Stimulated activated CD8-positive, alpha-beta memory T cell treated with anti-CD3 and anti-CD28 coated beads, Interleukin-12 subunit alpha, Interleukin-12 subunit beta, amount 100 ng/mL, for 24 hours (primary cell): ENCODE measurements around the gene HPD.

Experiments
- DNase-seq: peaks from one replicate; pipeline ENCODE4 v3.0.0-alpha.2; 2020; ENCODE audit errors: extremely low read depth

Gene HPD

DNA sequence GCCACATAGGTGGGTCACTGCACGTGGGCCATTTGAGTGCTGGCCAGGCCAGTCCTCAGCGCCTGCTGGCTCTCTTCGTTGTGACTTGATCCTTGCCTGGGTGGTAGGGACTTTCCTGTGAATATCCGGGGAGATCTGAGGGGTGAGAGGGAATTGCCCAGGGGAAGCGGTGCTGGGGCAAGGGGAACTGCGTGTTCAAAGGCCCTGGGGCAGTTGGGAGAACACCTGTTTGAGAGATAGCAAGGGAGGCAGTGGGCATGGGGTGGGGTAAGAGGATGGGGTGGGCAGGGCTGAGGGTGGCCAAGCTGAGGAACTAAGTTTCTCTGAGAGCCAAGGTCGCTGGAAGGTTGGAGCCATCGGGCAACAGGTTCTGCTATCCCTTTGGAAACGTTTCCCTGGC is 29.8 kb downstream of the HPD start:
- no peak for DNase-seq

DNA sequence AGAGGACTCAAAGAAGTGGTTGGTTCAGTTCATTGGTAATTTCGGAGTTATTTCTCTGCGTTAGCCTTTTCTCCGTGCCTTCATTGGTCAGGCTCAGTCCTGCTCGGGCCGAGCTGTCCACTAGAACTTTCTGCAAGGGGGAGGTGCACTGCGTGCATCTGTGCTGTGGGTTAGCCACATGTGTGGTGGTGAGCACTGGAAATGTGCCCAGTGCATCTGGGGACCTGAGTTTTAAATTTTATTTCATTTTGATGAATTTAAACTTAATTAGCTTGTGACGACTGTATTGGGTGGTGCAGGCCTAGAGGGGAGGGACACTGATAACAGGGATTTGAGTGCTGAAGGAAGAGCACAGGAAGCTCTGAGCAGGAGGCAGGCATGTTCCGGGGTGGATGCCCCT is 30.4 kb downstream of the HPD start:
- DNase-seq: no peak

DNA sequence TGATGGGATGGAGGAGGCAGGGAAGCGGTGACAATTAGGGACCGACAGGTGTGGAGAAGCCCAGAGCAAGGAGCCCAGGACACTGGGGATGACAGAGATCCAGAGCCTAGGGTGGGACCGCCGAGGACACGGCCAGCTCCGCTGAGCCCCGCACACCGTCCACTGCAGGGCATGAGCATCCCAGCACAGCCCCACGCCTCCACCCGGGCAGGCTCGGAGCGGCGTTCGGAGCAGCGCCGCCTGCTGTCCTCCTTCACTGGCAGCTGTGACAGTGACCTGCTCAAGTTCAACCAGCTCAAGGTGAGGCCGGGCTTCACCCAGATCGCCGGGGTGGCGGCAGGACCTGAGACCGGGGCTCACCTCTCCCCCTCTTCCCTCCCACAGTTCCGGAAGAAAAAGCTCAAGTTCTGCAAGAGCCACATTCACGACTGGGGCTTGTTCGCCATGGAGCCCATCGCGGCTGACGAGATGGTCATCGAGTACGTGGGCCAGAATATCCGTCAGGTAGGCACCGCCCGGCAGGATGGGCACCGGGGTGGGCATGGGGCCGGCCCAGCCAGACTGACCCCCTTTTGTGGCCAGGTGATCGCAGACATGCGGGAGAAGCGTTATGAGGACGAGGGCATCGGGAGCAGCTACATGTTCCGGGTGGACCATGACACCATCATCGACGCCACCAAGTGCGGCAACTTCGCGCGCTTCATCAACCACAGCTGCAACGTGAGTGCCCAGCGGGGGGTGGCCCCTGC is 31.1 kb downstream of the HPD start:
- no peak for DNase-seq

DNA sequence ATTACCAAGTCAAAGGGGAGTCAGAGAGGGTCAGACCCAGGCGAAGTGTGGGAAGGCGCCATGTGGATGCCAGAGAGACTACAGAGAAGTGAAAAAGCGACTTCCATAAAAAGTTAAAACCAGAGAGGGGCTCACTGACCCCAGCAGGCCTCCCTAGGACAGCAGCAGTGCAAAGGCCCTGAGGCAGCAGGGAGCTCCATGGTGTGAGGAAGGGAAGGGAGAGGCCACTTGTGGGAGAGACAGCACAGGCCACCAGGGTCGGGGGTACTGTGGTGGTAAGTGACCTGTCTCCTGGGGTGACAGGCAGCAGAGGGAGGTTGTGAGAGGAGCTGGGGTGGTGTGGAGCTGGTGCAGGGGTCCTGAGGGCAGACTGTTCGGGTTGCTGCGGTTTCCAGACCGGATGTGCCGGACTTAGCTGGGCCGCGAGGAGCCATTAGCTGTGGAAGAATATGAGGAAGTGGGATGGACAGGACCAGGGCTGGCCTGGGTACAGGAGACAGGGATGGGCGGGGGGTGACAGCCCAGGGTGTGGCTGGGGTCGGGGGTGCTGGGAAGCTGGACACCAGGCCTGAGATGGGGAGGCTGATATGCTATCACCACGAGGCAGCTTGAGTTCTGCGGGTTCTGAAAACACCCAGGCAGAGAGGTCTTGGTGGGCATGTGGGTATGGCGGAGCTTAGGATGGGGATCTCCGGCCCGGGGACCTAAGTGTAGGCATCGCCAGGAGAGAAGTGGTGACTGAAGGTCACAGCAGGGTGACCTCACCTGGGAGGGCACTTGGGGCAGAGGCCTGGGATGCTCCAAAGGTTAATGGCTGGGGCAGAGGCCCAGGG is 32.1 kb downstream of the HPD start:
- no peak for DNase-seq

DNA sequence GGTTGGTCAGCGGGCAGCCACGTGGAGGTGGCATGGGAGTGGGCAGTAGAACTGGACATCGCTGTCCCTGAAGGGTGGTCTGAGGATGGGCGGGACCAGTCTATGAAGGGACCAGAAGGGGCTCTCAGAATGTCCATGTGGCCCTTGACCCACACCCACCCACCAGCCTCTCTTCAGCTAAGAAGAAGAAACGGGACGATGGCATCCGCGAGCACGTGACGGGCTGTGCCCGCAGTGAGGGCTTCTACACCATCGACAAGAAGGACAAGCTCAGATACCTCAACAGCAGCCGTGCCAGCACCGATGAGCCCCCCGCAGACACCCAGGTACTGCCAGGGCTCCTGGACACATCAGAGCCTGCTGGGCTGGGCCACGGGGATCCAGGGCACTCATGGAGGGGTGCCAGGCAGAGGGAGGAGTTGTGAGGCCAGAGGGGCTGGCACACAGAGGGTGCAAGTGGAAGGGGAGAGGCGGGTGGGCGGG is 33.6 kb downstream of the HPD start:
- no peak for DNase-seq

DNA sequence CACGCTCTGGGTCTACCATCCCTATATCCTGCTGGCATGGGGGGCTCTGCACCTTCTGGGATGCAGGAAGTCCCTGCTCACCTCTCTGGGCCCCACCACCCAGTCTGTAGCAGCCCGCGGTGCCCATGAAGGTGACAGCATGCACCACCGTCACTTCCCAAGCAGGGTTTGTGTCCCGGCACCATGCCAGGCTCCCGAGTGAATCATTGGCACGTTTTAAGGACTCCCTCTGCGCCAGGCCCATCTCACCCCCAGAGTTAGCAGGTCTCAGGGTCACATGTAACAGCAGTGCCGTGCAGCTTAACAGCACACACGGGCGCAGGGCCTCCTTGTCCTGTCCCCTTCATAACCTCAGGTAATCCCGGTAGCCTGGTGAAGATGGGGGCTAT is 34.9 kb downstream of the HPD start:
- DNase-seq: no peak

DNA sequence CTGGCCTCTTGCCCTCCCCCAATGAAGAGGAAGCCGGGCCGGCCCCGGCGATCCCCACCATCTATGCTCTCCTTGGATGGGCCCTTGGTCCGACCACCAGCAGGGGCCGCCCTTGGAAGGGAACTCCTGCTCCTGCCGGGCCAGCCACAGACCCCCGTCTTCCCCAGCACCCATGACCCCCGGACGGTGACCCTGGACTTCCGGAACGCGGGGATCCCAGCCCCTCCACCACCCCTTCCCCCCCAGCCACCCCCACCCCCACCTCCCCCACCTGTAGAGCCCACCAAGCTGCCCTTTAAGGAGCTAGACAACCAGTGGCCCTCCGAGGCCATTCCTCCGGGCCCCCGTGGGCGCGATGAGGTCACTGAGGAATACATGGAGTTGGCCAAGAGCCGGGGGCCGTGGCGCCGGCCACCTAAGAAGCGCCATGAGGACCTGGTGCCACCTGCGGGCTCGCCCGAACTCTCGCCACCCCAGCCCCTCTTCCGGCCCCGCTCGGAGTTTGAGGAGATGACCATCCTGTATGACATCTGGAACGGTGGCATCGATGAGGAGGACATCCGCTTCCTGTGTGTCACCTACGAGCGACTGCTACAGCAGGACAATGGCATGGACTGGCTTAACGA is 35.4 kb downstream of the HPD start:
- no peak for DNase-seq

DNA sequence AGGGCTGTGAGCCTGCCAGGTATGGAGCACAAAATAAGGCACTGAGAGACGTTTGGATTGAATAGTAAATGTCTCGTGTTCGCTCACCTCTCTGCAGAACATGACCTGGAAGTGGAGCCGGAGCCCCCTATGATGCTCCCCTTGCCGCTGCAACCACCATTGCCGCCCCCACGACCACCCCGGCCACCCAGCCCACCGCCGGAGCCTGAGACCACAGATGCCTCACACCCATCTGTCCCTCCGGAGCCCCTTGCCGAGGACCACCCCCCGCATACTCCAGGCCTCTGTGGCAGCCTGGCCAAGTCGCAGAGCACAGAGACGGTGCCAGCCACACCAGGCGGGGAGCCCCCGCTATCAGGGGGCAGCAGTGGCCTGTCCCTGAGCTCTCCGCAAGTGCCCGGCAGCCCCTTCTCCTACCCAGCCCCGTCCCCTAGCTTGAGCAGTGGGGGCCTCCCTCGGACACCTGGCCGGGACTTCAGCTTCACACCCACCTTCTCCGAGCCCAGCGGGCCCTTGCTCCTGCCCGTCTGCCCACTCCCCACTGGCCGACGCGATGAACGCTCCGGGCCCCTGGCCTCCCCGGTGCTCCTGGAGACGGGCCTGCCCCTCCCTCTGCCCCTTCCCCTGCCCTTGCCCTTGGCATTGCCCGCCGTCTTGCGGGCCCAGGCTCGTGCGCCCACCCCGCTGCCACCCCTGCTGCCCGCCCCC is 36.1 kb downstream of the HPD start:
- no peak for DNase-seq

DNA sequence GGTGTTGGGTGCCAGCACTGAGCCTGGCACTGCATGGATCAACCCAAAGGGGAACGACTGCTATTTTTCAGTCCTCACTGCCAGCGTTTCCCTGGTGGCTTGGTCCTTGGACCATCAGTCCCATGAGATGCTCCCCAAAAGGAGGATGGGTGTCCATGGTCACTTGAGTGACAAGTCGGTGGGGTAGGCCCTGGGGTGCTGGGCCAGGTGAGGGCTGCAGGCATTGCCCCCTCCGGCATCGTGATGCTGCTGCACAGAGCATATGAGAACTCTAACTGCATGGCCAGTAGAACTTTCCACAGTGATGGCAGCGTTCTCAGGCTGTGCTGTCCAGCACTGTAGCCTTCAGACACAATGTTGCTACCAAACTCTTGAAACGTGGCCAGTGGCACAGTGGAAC is 38.6 kb downstream of the HPD start:
- no peak for DNase-seq

DNA sequence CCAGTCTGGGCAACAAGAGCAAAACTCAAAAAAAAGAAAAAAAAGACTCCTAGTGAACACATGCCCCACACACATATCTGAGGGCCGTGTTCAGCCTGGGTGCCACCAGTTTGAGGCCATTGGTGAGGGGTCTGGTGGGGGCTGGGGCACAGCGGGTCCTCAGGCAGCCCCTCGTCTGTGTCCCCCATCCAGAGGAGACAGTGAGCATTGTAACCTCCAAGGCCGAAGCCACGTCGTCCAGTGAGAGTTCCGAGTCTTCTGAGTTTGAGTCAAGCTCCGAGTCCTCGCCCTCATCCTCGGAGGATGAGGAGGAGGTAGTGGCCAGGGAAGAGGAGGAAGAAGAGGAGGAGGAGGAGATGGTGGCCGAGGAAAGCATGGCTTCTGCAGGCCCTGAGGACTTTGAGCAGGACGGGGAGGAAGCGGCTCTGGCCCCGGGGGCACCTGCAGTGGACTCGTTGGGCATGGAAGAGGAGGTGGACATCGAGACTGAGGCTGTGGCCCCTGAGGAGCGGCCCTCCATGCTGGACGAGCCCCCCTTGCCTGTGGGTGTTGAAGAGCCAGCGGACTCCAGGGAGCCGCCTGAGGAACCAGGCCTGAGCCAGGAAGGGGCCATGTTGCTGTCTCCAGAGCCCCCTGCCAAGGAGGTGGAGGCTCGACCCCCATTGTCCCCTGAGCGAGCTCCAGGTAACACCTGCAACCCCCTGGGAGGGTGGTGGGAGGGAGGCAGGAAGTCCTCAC is 39.3 kb downstream of the HPD start:
- DNase-seq: no peak

DNA sequence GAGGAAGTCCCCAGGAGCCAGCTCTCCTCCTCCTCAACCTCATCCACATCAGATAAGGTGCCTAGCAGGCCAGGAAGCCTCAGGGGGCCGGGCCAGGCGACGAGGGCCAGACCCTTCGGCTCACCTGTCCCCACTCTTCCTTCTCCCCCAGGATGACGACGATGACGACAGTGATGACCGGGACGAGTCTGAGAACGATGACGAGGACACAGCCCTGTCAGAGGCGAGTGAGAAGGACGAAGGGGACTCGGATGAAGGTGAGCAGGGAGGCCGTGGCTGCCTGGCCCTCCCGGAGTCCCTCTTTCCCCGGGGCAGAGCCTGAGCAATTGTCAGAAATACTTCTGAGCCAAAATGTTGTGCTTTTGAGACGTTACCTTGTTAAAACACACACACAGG is 41.0 kb downstream of the HPD start:
- DNase-seq: no peak

DNA sequence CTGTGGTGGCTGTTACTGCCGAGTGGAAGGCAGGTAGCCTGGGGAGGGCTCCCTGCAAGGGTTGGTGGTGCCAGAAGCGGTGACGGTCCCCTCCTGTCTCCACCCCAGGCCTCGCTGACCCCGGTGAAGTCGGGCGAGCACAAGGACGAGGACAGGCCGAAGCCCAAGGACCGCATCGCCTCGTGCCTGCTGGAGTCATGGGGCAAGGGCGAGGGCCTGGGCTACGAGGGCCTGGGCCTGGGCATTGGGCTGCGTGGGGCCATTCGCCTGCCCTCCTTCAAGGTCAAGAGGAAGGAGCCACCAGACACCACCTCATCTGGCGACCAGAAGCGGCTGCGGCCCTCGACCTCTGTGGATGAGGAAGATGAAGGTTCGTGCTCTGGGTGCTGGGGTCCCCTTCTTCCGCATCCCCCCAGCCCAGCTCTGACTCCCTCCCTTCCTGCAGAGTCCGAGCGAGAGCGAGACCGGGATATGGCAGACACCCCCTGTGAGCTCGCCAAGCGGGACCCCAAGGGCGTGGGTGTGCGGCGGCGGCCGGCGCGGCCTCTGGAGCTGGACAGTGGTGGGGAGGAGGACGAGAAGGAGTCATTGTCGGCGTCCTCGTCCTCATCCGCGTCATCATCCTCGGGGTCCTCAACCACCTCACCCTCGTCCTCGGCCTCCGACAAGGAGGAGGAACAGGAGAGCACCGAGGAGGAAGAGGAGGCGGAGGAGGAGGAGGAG is 41.6 kb downstream of the HPD start:
- no peak for DNase-seq

DNA sequence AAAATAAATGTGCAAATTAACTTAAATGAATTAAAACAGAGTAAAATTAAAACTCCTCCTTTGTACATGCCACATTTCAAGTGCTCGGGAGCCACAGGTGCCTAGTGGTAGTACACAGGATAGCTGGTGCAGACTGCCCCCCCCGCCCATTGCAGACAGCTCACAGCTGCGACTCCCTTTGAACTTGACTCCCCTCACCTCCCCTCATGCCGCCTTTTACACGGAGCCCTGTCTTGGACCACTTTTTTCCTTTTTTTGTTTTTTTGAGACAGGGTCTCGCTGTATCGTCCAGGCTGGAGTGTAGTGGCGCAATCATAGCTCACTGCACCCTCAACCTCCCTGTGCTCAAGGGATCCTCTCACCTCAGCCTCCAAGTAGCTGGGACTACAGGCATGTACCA is 43.4 kb downstream of the HPD start:
- DNase-seq: no peak

DNA sequence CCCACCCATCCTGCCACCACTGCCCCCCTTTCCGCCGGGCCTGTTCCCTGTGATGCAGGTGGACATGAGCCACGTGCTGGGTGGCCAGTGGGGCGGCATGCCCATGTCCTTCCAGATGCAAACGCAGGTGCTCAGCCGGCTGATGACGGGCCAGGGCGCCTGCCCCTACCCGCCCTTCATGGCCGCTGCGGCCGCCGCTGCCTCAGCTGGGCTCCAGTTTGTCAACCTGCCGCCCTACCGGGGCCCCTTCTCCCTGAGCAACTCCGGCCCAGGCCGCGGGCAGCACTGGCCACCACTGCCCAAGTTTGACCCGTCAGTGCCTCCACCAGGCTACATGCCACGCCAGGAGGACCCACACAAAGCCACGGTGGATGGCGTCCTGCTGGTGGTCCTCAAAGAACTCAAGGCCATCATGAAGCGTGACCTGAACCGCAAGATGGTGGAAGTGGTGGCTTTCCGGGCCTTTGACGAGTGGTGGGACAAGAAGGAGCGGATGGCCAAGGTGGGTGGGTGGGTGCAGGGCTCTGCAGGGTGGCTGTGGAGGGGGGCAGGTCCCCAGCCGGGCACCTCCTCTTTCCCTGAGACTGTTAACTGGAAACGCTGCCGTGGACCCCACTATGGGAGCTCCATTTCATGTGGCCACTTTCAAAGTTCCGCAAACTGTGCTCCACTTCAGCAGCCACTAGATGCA is 44.1 kb downstream of the HPD start:
- no peak for DNase-seq

DNA sequence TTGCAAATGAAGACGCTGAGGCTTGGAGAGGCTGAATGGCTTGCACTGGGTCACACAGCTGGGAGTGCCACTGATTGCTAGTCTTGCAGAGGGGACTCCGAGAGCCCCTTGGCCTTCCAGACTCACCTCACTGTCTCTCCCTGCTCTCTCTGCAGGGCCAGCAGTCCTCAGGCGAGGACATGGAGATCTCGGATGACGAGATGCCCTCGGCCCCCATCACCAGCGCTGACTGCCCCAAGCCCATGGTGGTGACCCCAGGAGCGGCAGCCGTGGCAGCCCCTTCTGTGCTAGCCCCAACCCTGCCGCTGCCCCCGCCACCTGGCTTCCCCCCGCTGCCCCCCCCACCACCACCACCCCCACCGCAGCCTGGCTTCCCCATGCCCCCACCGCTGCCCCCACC is 44.7 kb downstream of the HPD start:
- DNase-seq: no peak

DNA sequence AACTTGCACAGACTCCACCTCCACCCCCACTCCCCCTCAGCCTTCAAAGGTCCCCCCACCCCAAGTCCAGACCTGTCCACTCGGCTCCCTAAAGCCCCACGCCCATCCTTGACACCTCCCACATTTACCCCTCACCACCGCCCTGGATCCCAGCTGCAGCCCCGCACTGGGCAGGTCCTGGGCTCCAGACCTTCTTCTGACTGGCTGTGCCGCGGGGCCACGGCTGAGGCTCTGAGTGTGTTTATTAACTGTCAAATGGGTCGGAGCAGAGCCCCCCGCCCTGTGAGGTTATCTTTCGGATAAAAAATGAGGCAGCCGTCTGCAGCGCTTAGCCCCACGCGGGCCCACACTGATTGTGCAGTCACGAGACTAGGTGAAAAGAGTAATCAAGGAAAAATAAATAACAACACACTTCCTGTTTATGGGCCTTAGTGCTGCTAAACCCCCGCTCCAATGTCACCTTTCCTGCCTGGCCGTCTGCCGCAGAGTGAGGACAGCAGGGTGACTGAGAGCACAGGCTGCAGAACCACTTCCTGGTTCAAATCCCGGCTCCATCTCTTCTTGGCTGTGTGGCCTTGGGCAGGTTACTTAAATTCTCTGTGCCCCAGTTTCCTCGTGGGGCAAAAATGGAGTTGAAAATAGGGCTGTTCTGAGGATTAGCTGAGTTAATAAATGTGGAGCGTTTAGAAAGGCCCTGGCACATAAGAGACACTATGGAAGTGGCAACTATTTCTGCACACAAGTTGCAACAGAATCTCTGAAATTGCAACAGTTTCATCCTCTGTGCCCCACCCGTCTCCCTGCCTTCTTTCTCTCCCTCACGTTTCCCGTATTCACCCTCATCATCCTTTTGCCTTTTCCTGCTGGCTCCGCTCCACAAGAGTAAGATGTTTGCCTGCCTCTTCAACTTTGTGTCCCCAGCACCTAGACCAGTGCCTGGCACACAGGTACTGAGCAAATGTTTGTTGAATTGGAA is 45.5 kb downstream of the HPD start:
- no peak for DNase-seq

DNA sequence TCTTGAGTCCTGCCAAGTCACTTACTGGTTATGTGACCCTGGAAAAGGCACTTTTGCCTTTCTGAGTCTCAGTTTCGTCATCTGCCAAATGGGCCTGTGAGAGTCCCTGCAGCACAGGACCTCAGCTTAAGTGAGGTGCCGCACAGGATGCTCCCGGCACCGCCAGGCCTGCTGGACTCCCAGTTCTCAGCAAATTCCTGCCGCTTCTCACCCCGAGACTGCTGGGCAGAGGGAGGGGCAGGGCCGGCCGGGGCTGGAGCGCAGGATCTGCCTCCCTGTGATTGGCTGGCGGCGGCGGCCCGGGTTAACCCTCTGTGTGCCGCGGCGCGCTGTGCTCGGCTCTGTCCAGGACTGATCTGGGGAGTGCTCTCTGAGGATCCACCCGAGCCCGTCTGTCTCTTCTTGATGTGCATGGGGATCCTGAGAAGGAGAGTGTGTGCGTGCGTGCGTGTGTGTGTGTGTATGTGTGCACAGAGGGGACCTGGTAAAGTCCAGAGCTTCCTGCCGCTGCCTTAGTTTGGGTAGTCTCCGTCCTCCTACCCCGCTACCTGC is 46.3 kb downstream of the HPD start:
- no peak for DNase-seq

DNA sequence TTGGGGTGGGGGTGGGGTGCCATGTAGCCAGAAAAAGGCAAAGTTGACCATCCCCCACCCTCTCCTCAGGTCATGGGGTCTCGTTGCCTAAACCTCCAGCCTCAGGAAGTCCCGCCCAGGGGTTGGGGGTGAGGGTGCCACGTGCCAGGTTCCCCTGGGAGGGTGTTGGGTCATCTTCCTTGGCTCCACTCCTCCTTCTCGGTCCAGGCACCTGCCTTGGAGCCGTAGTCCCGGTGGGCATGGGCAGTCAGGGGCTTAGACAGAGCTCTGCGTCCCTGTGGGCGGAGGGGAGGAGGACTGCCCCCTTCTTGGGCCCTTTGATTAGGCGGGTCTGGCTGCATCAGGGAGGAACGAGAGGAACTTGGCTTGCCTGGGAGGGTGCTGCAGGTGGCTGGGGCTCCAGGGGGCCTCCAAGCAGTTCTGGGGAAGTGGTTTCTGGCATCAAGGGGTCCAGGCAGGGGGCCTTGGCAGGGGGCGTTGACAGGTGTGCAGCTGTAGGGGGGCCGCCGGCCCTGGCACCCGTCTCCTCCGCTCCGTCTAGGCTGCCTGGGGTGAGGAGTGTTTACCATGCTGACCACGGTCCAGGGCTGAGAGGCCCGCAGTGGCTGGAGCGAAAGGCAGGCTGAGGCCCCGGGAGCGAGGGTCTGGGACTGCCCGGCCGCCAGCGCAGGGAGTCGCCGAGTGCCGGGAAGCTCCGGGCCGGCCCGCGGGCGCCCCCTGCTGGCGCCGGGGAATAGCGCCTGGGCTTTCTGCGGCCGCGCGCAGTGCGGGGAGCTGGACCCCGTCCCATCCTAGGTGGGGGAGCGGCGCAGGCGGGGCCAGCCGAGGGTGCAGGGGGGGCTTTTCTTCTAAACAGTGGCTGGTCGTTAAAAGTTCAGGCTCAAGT is 47.0 kb downstream of the HPD start:
- DNase-seq: no peak
